ENCODE results near the gene BCOR. TPM values are rescaled to one million over a fixed set of nuclear protein-coding genes. Genes with fewer than 3 reads are reported as not detected.

Gene BCOR
- total RNA-seq, 1 experiment from 2014 or later, result 23.8 TPM

GRCh38 chrX:40112996-40113395 lies 15.2 kb upstream of the BCOR start:
- no peak for DNase-seq (ENCODE audit: low spot score)

GRCh38 chrX:40111868-40112267 lies 14.1 kb upstream of the BCOR start:
- DNase-seq (ENCODE audit: low spot score), result no peak

GRCh38 chrX:40109288-40110008 lies 11.7 kb upstream of the BCOR start:
- DNase-seq (ENCODE audit: low spot score), result peak; percentile 53

GRCh38 chrX:40108959-40109287 lies 11.2 kb upstream of the BCOR start:
- peak; percentile 58 for DNase-seq (ENCODE audit: low spot score)

GRCh38 chrX:40108162-40108958 lies 10.6 kb upstream of the BCOR start:
- no peak for DNase-seq (ENCODE audit: low spot score)

GRCh38 chrX:40107291-40108161 lies 9.8 kb upstream of the BCOR start:
- DNase-seq (ENCODE audit: low spot score), result no peak

GRCh38 chrX:40106676-40107290 lies 9.0 kb upstream of the BCOR start:
- no peak for DNase-seq (ENCODE audit: low spot score)

GRCh38 chrX:40105835-40106675 lies 8.3 kb upstream of the BCOR start:
- DNase-seq (ENCODE audit: low spot score), result peak; percentile 47

GRCh38 chrX:40104985-40105834 lies 7.5 kb upstream of the BCOR start:
- no peak for DNase-seq (ENCODE audit: low spot score)

- DNase-seq (ENCODE audit: low spot score), result peak; percentile 46
Measured at GRCh38 chrX:40104630-40104984, 6.8 kb upstream of the BCOR start.

- no peak for DNase-seq (ENCODE audit: low spot score)
Measured at GRCh38 chrX:40103565-40104323, 6.0 kb upstream of the BCOR start.

- DNase-seq (ENCODE audit: low spot score), result no peak
Measured at GRCh38 chrX:40102393-40103381, 4.9 kb upstream of the BCOR start.

- DNase-seq (ENCODE audit: low spot score), result no peak
Measured at GRCh38 chrX:40101430-40101802, 3.7 kb upstream of the BCOR start.

- no peak for DNase-seq (ENCODE audit: low spot score)
Measured at GRCh38 chrX:40100537-40101429, 3.0 kb upstream of the BCOR start.

- peak; percentile 47 for DNase-seq (ENCODE audit: low spot score)
Measured at GRCh38 chrX:40100141-40100536, 2.4 kb upstream of the BCOR start.

- DNase-seq (ENCODE audit: low spot score), result no peak
Measured at GRCh38 chrX:40099055-40099958, 1.5 kb upstream of the BCOR start.

Measured in H4 (cell line).